Activated CD4-positive, alpha-beta T cell treated with anti-CD3 and anti-CD28 coated beads, Interleukin-2, amount 10 ng/mL, durations not matched to agents 7 days and 5 days (primary cell): ENCODE results near the gene TNNI3K. TPM values are rescaled to one million over a fixed set of nuclear protein-coding genes. Genes with fewer than 3 reads are reported as not detected.

Experiments used
- CTCF ChIA-PET: fragments of 350-600 bp; sonication (Branson Sonifier 250); formaldehyde crosslinking; loops from one replicate; lab custom pipeline; 2021; ENCODE audit warnings: antibody characterized with exemption; lab: Charles Lee
- POLR2A ChIA-PET: fragments of 350-600 bp; sonication (Branson Sonifier 250); formaldehyde crosslinking; loops from one replicate; lab custom pipeline; 2021; ENCODE audit warnings: antibody characterized with exemption; lab: Charles Lee
- DNase-seq: peaks from one replicate; pipeline ENCODE4 v3.0.0-alpha.2; 2020
- H3K27ac Mint-ChIP-seq: one replicate; pipeline ENCODE4 v1.8.0; 2021; ENCODE audit warnings: mild to moderate bottlenecking, moderate library complexity, mixed read lengths
- H3K27me3 Mint-ChIP-seq: one replicate; pipeline ENCODE4 v1.8.0; 2021; ENCODE audit warnings: mixed read lengths
- H3K36me3 Mint-ChIP-seq: one replicate; pipeline ENCODE4 v1.8.0; 2021; ENCODE audit warnings: low read depth, mixed read lengths
- H3K4me1 Mint-ChIP-seq: one replicate; pipeline ENCODE4 v1.8.0; 2021; ENCODE audit warnings: mixed read lengths
- H3K4me3 Mint-ChIP-seq: one replicate; pipeline ENCODE4 v1.8.0; 2021; ENCODE audit warnings: mild to moderate bottlenecking, moderate library complexity, mixed read lengths
- H3K9me3 Mint-ChIP-seq: one replicate; pipeline ENCODE4 v1.8.0; 2021; ENCODE audit warnings: mixed read lengths
- total RNA-seq, 2 experiments: library from RNA; stranded (reverse); gene quantifications; one replicate each; pipeline ENCODE4 v1.2.3, GENCODE V29; 2021

Gene TNNI3K, protein sequence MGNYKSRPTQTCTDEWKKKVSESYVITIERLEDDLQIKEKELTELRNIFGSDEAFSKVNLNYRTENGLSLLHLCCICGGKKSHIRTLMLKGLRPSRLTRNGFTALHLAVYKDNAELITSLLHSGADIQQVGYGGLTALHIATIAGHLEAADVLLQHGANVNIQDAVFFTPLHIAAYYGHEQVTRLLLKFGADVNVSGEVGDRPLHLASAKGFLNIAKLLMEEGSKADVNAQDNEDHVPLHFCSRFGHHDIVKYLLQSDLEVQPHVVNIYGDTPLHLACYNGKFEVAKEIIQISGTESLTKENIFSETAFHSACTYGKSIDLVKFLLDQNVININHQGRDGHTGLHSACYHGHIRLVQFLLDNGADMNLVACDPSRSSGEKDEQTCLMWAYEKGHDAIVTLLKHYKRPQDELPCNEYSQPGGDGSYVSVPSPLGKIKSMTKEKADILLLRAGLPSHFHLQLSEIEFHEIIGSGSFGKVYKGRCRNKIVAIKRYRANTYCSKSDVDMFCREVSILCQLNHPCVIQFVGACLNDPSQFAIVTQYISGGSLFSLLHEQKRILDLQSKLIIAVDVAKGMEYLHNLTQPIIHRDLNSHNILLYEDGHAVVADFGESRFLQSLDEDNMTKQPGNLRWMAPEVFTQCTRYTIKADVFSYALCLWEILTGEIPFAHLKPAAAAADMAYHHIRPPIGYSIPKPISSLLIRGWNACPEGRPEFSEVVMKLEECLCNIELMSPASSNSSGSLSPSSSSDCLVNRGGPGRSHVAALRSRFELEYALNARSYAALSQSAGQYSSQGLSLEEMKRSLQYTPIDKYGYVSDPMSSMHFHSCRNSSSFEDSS
- total RNA-seq = under 1 TPM in 1 of 2 experiments, not detected in 1; 0.40 TPM

GRCh38 chr1:74235153-74235552 lies at the start of gene TNNI3K:
TSS of gene TNNI3K (plus strand) at chr1:74235387. CDS start at chr1:74235452, 65 bp downstream.
- CTCF ChIA-PET = no interaction called here
- Mint-ChIP-seq H3K9me3 (no peaks in the 10 kb centered on the region), H3K4me1 (no peaks in the 10 kb centered on the region), H3K27ac (no peak within 1 kb of the TSS), H3K36me3 (no peaks in the 10 kb centered on the region), H3K27me3 (no peaks in the 10 kb centered on the region), H3K4me3 (no peak within 1 kb of the TSS)
- POLR2A ChIA-PET = no interaction called here
- no peak for DNase-seq

GRCh38 chr1:74193908-74194307 lies 41.3 kb upstream of the TNNI3K start:
- Mint-ChIP-seq H3K9me3 (no peaks in the 10 kb centered on the region), H3K27me3 (peaks cover 1% of the 10 kb centered on the region), H3K36me3 (peaks cover 5% of the 10 kb centered on the region), H3K4me1 (peaks cover 17% of the 10 kb centered on the region), H3K4me3 (no peak overlapping the region), H3K27ac (no peak overlapping the region)
- no peak for DNase-seq
- ChIA-PET POLR2A (no interaction called here), CTCF (no interaction called here)

- CTCF ChIA-PET = no interaction called here
Observed at GRCh38 chr1:74195339-74195738, 39.8 kb upstream of the TNNI3K start.

DNA sequence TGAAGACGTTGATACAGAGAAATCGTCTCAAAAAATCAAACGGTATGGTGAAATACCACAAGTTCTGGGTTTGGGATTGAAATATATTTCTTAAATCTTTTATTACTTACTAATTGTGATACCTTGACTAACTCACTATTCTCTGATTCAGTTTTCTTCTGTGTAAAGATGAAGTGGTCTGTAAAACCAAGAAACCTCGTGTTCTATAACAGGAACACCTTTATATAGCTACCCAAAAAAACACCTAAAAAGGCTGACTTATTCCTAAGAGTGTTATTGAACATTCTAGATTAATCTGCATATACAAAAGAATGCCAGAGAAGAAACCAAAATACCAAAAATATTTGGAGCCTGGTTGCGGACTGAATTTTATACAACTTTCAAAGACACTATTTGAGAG lies 37.9 kb upstream of the TNNI3K start:
- peak overlapping the region; percentile 98 for H3K27ac Mint-ChIP-seq
- H3K27me3 Mint-ChIP-seq = peaks cover 1% of the 10 kb centered on the region
- ChIA-PET POLR2A (no interaction called here), CTCF (no interaction called here)
- H3K4me1 Mint-ChIP-seq = peaks cover 27% of the 10 kb centered on the region
- H3K4me3 Mint-ChIP-seq = peak overlapping the region; percentile 97
- peaks cover 9% of the 10 kb centered on the region for H3K36me3 Mint-ChIP-seq
- no peak for DNase-seq
- H3K9me3 Mint-ChIP-seq = no peaks in the 10 kb centered on the region

More at GRCh38 chr1:74195339-74195738, 39.8 kb upstream of the TNNI3K start:
- Mint-ChIP-seq H3K4me3 (no peak overlapping the region), H3K4me1 (peaks cover 27% of the 10 kb centered on the region), H3K27me3 (peaks cover 1% of the 10 kb centered on the region), H3K27ac (no peak overlapping the region), H3K36me3 (peaks cover 9% of the 10 kb centered on the region), H3K9me3 (no peaks in the 10 kb centered on the region)
- POLR2A ChIA-PET = no interaction called here
- DNase-seq = no peak

- Mint-ChIP-seq H3K9me3 (no peaks in the 10 kb centered on the region), H3K4me1 (peaks cover 27% of the 10 kb centered on the region), H3K27me3 (peaks cover 1% of the 10 kb centered on the region), H3K27ac (peak within 1 kb of the TSS; percentile 98), H3K4me3 (peak within 1 kb of the TSS; percentile 97), H3K36me3 (peaks cover 9% of the 10 kb centered on the region)
- POLR2A ChIA-PET = no interaction called here
- CTCF ChIA-PET = no interaction called here
- DNase-seq = peak; percentile 95
Observed at GRCh38 chr1:74197657-74198552, 37.3 kb upstream of the TNNI3K start, which contains the start of the genes FPGT and LRRIQ3. TSS of gene FPGT (plus strand) at chr1:74198242. CDS start at chr1:74198279, 37 bp downstream. TSS of gene LRRIQ3 (minus strand) at chr1:74198176. CDS start at chr1:74183684, 14,492 bp downstream.

DNA sequence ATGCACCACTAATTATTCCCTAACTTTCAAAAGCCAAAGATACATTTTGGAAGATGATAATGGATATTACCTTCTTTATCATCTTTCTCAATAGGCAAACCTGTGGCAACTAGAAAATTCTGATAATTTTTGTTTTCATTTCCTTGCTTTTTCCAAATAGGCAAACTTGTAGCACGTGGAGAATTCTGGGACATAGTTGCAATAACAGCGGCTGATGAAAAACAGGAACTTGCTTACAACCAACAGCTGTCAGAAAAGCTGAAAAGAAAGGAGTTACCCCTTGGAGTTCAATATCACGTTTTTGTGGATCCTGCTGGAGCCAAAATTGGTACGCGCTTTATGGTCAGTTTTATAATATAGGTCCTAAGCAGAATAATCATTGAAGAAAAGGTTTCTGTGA lies 35.7 kb upstream of the TNNI3K start:
- Mint-ChIP-seq H3K4me1 (peaks cover 27% of the 10 kb centered on the region), H3K4me3 (peak overlapping the region; percentile 97)
- CTCF ChIA-PET = no interaction called here

GRCh38 chr1:74205266-74205665 lies 29.9 kb upstream of the TNNI3K start:
- CTCF ChIA-PET = no interaction called here
- POLR2A ChIA-PET = no interaction called here

More for the DNA sequence above, 35.7 kb upstream of the TNNI3K start:
- DNase-seq = no peak
- Mint-ChIP-seq H3K9me3 (no peaks in the 10 kb centered on the region), H3K27ac (peak overlapping the region; percentile 98), H3K27me3 (peaks cover 1% of the 10 kb centered on the region), H3K36me3 (peaks cover 11% of the 10 kb centered on the region)
- POLR2A ChIA-PET = no interaction called here

GRCh38 chr1:74215229-74215628 lies 20.0 kb upstream of the TNNI3K start:
- ChIA-PET POLR2A (no interaction called here), CTCF (no interaction called here)
- H3K4me3 Mint-ChIP-seq = no peak overlapping the region
- no peaks in the 10 kb centered on the region for H3K27me3 Mint-ChIP-seq
- H3K36me3 Mint-ChIP-seq = no peaks in the 10 kb centered on the region
- H3K27ac Mint-ChIP-seq = no peak overlapping the region
- no peaks in the 10 kb centered on the region for H3K4me1 Mint-ChIP-seq
- H3K9me3 Mint-ChIP-seq = no peaks in the 10 kb centered on the region
- no peak for DNase-seq

More at GRCh38 chr1:74205266-74205665, 29.9 kb upstream of the TNNI3K start:
- no peaks in the 10 kb centered on the region for H3K9me3 Mint-ChIP-seq
- H3K4me3 Mint-ChIP-seq = no peak overlapping the region
- peaks cover 5% of the 10 kb centered on the region for H3K36me3 Mint-ChIP-seq
- H3K27ac Mint-ChIP-seq = no peak overlapping the region
- no peaks in the 10 kb centered on the region for H3K27me3 Mint-ChIP-seq
- H3K4me1 Mint-ChIP-seq = peaks cover under 1% of the 10 kb centered on the region
- DNase-seq = no peak

- Mint-ChIP-seq H3K27me3 (no peaks in the 10 kb centered on the region), H3K4me3 (no peak overlapping the region), H3K36me3 (no peaks in the 10 kb centered on the region), H3K27ac (no peak overlapping the region), H3K4me1 (no peaks in the 10 kb centered on the region), H3K9me3 (peaks cover 4% of the 10 kb centered on the region)
- DNase-seq = no peak
- ChIA-PET POLR2A (no interaction called here), CTCF (no interaction called here)
Observed at GRCh38 chr1:74222701-74223100, 12.5 kb upstream of the TNNI3K start.

- ChIA-PET CTCF (no interaction called here), POLR2A (no interaction called here)
- peaks cover 6% of the 10 kb centered on the region for H3K9me3 Mint-ChIP-seq
- no peaks in the 10 kb centered on the region for H3K36me3 Mint-ChIP-seq
- no peaks in the 10 kb centered on the region for H3K27me3 Mint-ChIP-seq
- no peak overlapping the region for H3K4me3 Mint-ChIP-seq
- no peak overlapping the region for H3K27ac Mint-ChIP-seq
- DNase-seq = no peak
- H3K4me1 Mint-ChIP-seq = no peaks in the 10 kb centered on the region
Observed at GRCh38 chr1:74223453-74223852, 11.7 kb upstream of the TNNI3K start.

GRCh38 chr1:74236440-74236839 lies 1.3 kb downstream of the TNNI3K start:
- H3K27me3 Mint-ChIP-seq = no peaks in the 10 kb centered on the region
- H3K36me3 Mint-ChIP-seq = no peaks in the 10 kb centered on the region
- H3K27ac Mint-ChIP-seq = no peak overlapping the region
- no peaks in the 10 kb centered on the region for H3K4me1 Mint-ChIP-seq
- ChIA-PET POLR2A (no interaction called here), CTCF (no interaction called here)
- H3K9me3 Mint-ChIP-seq = no peaks in the 10 kb centered on the region
- no peak overlapping the region for H3K4me3 Mint-ChIP-seq
- no peak for DNase-seq

GRCh38 chr1:74237035-74237434 lies 1.8 kb downstream of the TNNI3K start:
- H3K36me3 Mint-ChIP-seq = no peaks in the 10 kb centered on the region
- POLR2A ChIA-PET = no interaction called here
- no peak overlapping the region for H3K4me3 Mint-ChIP-seq
- no peak for DNase-seq
- H3K27me3 Mint-ChIP-seq = no peaks in the 10 kb centered on the region
- no peak overlapping the region for H3K27ac Mint-ChIP-seq
- no peaks in the 10 kb centered on the region for H3K4me1 Mint-ChIP-seq
- H3K9me3 Mint-ChIP-seq = no peaks in the 10 kb centered on the region
- CTCF ChIA-PET = no interaction called here
